Endodermal cell (in vitro differentiated cells): ENCODE results near the gene SLC4A5. TPM values are rescaled to one million over a fixed set of nuclear protein-coding genes. Genes with fewer than 3 reads are reported as not detected.

ENCODE experiments used
- DNase-seq: peaks from one replicate; pipeline ENCODE4 v3.0.0-alpha.2; 2017
- H3K27ac ChIP-seq: 2 replicates; pipeline ENCODE4 v1.5.1; 2013; ENCODE audit warnings: mild to moderate bottlenecking, low read depth, low read length, moderate library complexity
- H3K27me3 ChIP-seq: 2 replicates; pipeline ENCODE4 v1.6.1; 2013; ENCODE audit warnings: mild to moderate bottlenecking, low read length, moderate library complexity; ENCODE audit not compliant: insufficient read depth, control insufficient read depth, poor library complexity, severe bottlenecking
- H3K36me3 ChIP-seq: 2 replicates; pipeline ENCODE4 v1.7.0; 2013; ENCODE audit warnings: mild to moderate bottlenecking, low read length, moderate library complexity; ENCODE audit not compliant: control insufficient read depth, insufficient read depth
- H3K4me1 ChIP-seq: one replicate; pipeline ENCODE4 v1.7.0; 2013; ENCODE audit warnings: low read length; ENCODE audit not compliant: control insufficient read depth, insufficient read depth
- H3K4me3 ChIP-seq: 2 replicates; pipeline ENCODE4 v1.5.1; 2013; ENCODE audit warnings: mild to moderate bottlenecking, low read length, moderate library complexity
- H3K9ac ChIP-seq: 2 replicates; pipeline ENCODE4 v1.6.1; 2013; ENCODE audit warnings: mild to moderate bottlenecking, low read length, moderate library complexity; ENCODE audit not compliant: poor library complexity, severe bottlenecking; ENCODE audit errors: extremely low read depth
- H3K9me3 ChIP-seq: 2 replicates; pipeline ENCODE4 v1.6.1; 2013; ENCODE audit warnings: mild to moderate bottlenecking, low read length, moderate library complexity; ENCODE audit not compliant: control insufficient read depth
- H3K27ac Mint-ChIP-seq: 2 replicates; pipeline ENCODE4 v1.8.0; 2020; ENCODE audit warnings: mixed read lengths
- H3K27me3 Mint-ChIP-seq: 2 replicates; pipeline ENCODE4 v1.8.0; 2021; ENCODE audit warnings: mild to moderate bottlenecking, mixed read lengths; ENCODE audit not compliant: insufficient read depth
- H3K36me3 Mint-ChIP-seq: 2 replicates; pipeline ENCODE4 v1.8.0; 2020; ENCODE audit warnings: low read depth, mixed read lengths
- H3K4me1 Mint-ChIP-seq: 2 replicates; pipeline ENCODE4 v1.8.0; 2020; ENCODE audit warnings: mixed read lengths
- H3K4me3 Mint-ChIP-seq: 2 replicates; pipeline ENCODE4 v1.8.0; 2020; ENCODE audit warnings: mild to moderate bottlenecking, moderate library complexity, mixed read lengths
- H3K9me3 Mint-ChIP-seq: 2 replicates; pipeline ENCODE4 v1.8.0; 2020; ENCODE audit warnings: mild to moderate bottlenecking, mixed read lengths
- CTCF ChIP-seq: fragments of 200-600 bp; sonication (generic); conservative IDR thresholded peaks from 2 replicates; pipeline ENCODE4 v1.5.0; 2021; ENCODE audit warnings: antibody characterized with exemption, mild to moderate bottlenecking
- WGBS, 2 experiments: methylation state at CpG; one replicate each; pipeline versions ENCODE4 v1.1.5 to v1.1.7; 2013; ENCODE audit warnings: missing lambda C conversion rate in 2 of 2, mixed read lengths in 1 of 2; ENCODE audit not compliant: insufficient coverage in 1 of 2, insufficient read length in 1 of 2; 5-methylcytosine and 5-hydroxymethylcytosine counted together
- total RNA-seq, 2 donors: library from RNA; stranded (reverse); fragmentation: NEBNext Ultra II Directional in 1 of 2; extraction: Animal tissue kit (Norgen Biotek cat#: 25700) in 1 of 2; gene quantifications; 2 replicates in 1 of 2; 3 replicates in 1 of 2; pipeline ENCODE4 v1.2.1, GENCODE V29; 2021

SLC4A5 gene
- total RNA-seq, 2 donors from 2014 or later: 2.5 to 3.7 TPM

DNA sequence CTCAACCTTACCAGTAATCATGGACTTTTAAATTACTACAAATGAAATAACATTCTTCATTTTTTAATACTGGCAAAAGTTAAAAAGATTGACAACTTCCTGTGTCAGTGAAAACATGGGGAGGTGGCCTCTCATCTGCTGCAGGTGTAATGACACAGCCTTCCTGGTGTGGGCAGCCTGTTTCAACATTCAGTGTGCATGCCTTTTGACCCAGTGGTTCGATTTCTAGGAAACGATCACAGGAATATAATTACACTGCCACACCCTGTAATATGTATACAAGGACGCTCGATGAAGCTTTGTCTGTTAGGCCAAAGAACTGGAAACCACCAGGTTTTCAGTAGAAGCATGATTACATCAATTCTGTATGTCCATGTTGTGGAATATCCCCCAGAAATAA, 76.1 kb downstream of the SLC4A5 start:
- WGBS, 2 experiments: 75% methylated on average over 2 to 4 of the region's 4 CpGs
- H3K27me3 ChIP-seq: peaks cover 15% of the 10 kb centered on the region
- no peaks in the 10 kb centered on the region for H3K9me3 ChIP-seq
- H3K4me1 ChIP-seq: no peaks in the 10 kb centered on the region
- H3K9ac ChIP-seq: no peak overlapping the region
- peak; percentile 67 for DNase-seq
- Mint-ChIP-seq H3K27me3 (peaks cover 16% of the 10 kb centered on the region), H3K4me3 (no peak overlapping the region), H3K27ac (no peak overlapping the region), H3K36me3 (no peaks in the 10 kb centered on the region), H3K4me1 (peaks cover 2% of the 10 kb centered on the region), H3K9me3 (no peaks in the 10 kb centered on the region)
- no peak overlapping the region for H3K27ac ChIP-seq
- peak; percentile 70 for TF ChIP-seq CTCF
- H3K4me3 ChIP-seq: no peak overlapping the region
- no peaks in the 10 kb centered on the region for H3K36me3 ChIP-seq

- Histone ChIP-seq H3K27me3 (no peaks in the 10 kb centered on the region), H3K27ac (no peak overlapping the region), H3K4me1 (no peaks in the 10 kb centered on the region), H3K4me3 (no peak overlapping the region), H3K36me3 (no peaks in the 10 kb centered on the region), H3K9me3 (no peaks in the 10 kb centered on the region), H3K9ac (no peak overlapping the region)
- Mint-ChIP-seq H3K27ac (no peak overlapping the region), H3K27me3 (peaks cover 1% of the 10 kb centered on the region), H3K4me1 (peaks cover 18% of the 10 kb centered on the region), H3K4me3 (no peak overlapping the region), H3K36me3 (no peaks in the 10 kb centered on the region), H3K9me3 (no peaks in the 10 kb centered on the region)
- DNase-seq: no peak
- no peak for TF ChIP-seq CTCF
- WGBS, 2 experiments: 86% methylated on average over 1 of the region's 1 CpG; no CpG with 5 or more reads in 1 of the 2 experiments
Measured at GRCh38 chr2:74264281-74264680, 78.9 kb downstream of the SLC4A5 start.

DNA sequence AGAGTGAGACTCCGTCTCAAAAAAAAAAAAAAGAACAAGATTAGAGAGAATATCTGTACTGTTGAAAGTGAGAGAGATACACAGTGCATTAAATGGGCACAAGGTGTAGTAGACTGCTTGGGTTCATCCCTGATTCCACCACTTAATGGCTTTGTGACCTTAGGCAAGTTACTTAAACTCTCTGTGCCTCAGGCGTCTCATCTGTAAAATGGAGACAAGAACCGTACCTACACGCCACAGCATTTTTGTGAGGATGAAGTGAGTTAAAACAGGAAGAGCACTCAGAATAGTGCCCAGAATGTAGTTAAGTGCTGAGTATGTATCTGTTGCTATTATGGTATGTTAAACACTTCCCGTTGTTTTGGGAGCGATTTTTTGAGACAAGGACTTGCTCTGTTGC, 80.5 kb downstream of the SLC4A5 start:
- H3K9me3 ChIP-seq: no peaks in the 10 kb centered on the region
- DNase-seq: no peak
- no peaks in the 10 kb centered on the region for H3K4me1 ChIP-seq
- no peak overlapping the region for H3K27ac ChIP-seq
- TF ChIP-seq CTCF: no peak
- Mint-ChIP-seq H3K27me3 (peaks cover 3% of the 10 kb centered on the region), H3K36me3 (no peaks in the 10 kb centered on the region), H3K9me3 (no peaks in the 10 kb centered on the region), H3K27ac (no peak overlapping the region), H3K4me3 (no peak overlapping the region), H3K4me1 (peaks cover 18% of the 10 kb centered on the region)
- no peaks in the 10 kb centered on the region for H3K27me3 ChIP-seq
- no peaks in the 10 kb centered on the region for H3K36me3 ChIP-seq
- WGBS, 2 experiments: 97 to 100% methylated on average over 5 to 6 of the region's 6 CpGs
- H3K9ac ChIP-seq: no peak overlapping the region
- H3K4me3 ChIP-seq: no peak overlapping the region
